ENCODE results near the gene ANAPC16.

The ANAPC16 gene

GRCh38 chr10:72263613-72264241, 47.9 kb downstream of the ANAPC16 start:
- Histone ChIP-seq H3K4me3 (ENCODE audit: insufficient read depth, low read length, poor library complexity, severe bottlenecking) (no peak overlapping the region), H2AFZ (ENCODE audit: low read depth, low read length, severe bottlenecking) (no peak overlapping the region), H3K36me3 (ENCODE audit: low read length) (no peaks in the 10 kb centered on the region), H3K9me2 (replicated peaks; ENCODE audit: insufficient read depth, low read length) (no peaks in the 10 kb centered on the region), H3K27me3 (ENCODE audit: low read length) (no peaks in the 10 kb centered on the region), H3K4me2 (ENCODE audit: low read depth, low read length, poor library complexity, severe bottlenecking) (peak overlapping the region; percentile 37), H3K79me2 (ENCODE audit: insufficient read depth, low read length) (no peaks in the 10 kb centered on the region), H3K9ac (ENCODE audit: low read length) (no peak overlapping the region), H4K20me1 (ENCODE audit: low read depth, low read length) (no peaks in the 10 kb centered on the region), H3F3A (ENCODE audit: insufficient read depth) (peaks cover 17% of the 10 kb centered on the region), H3K27ac (ENCODE audit: low read depth, low read length) (no peak overlapping the region), H3K9me3 (ENCODE audit: insufficient read depth, low read length) (no peaks in the 10 kb centered on the region)
- no peak for TF ChIP-seq EZH2phosphoT487 (conservative IDR thresholded peaks at IDR 0.05; ENCODE audit: low read length)
- no peak for TF ChIP-seq CTCF (IDR thresholded peaks at IDR 0.05; ENCODE audit: insufficient read depth, low read length, poor library complexity, severe bottlenecking)

- Histone ChIP-seq H3K36me3 (ENCODE audit: low read length) (no peaks in the 10 kb centered on the region), H3K79me2 (ENCODE audit: insufficient read depth, low read length) (no peaks in the 10 kb centered on the region), H3K4me2 (ENCODE audit: low read depth, low read length, poor library complexity, severe bottlenecking) (no peak overlapping the region), H4K20me1 (ENCODE audit: low read depth, low read length) (no peaks in the 10 kb centered on the region), H3K4me3 (ENCODE audit: insufficient read depth, low read length, poor library complexity, severe bottlenecking) (no peak overlapping the region), H3K27ac (ENCODE audit: low read depth, low read length) (no peak overlapping the region), H3K27me3 (ENCODE audit: low read length) (no peaks in the 10 kb centered on the region), H3F3A (ENCODE audit: insufficient read depth) (peaks cover 17% of the 10 kb centered on the region), H3K9me3 (ENCODE audit: insufficient read depth, low read length) (no peaks in the 10 kb centered on the region), H3K9ac (ENCODE audit: low read length) (no peak overlapping the region), H3K9me2 (replicated peaks; ENCODE audit: insufficient read depth, low read length) (no peaks in the 10 kb centered on the region), H2AFZ (ENCODE audit: low read depth, low read length, severe bottlenecking) (no peak overlapping the region)
- TF ChIP-seq CTCF (IDR thresholded peaks at IDR 0.05; ENCODE audit: insufficient read depth, low read length, poor library complexity, severe bottlenecking) = no peak
- no peak for TF ChIP-seq EZH2phosphoT487 (conservative IDR thresholded peaks at IDR 0.05; ENCODE audit: low read length)
Measured at GRCh38 chr10:72264536-72264935, 48.7 kb downstream of the ANAPC16 start.

- Histone ChIP-seq H3K4me3 (ENCODE audit: insufficient read depth, low read length, poor library complexity, severe bottlenecking) (no peak overlapping the region), H3K36me3 (ENCODE audit: low read length) (no peaks in the 10 kb centered on the region), H3K79me2 (ENCODE audit: insufficient read depth, low read length) (no peaks in the 10 kb centered on the region), H3F3A (ENCODE audit: insufficient read depth) (peaks cover 14% of the 10 kb centered on the region), H3K4me2 (ENCODE audit: low read depth, low read length, poor library complexity, severe bottlenecking) (no peak overlapping the region), H4K20me1 (ENCODE audit: low read depth, low read length) (no peaks in the 10 kb centered on the region), H3K27ac (ENCODE audit: low read depth, low read length) (no peak overlapping the region), H3K9me2 (replicated peaks; ENCODE audit: insufficient read depth, low read length) (no peaks in the 10 kb centered on the region), H3K9ac (ENCODE audit: low read length) (no peak overlapping the region), H2AFZ (ENCODE audit: low read depth, low read length, severe bottlenecking) (no peak overlapping the region), H3K9me3 (ENCODE audit: insufficient read depth, low read length) (no peaks in the 10 kb centered on the region), H3K27me3 (ENCODE audit: low read length) (no peaks in the 10 kb centered on the region)
- TF ChIP-seq CTCF (IDR thresholded peaks at IDR 0.05; ENCODE audit: insufficient read depth, low read length, poor library complexity, severe bottlenecking) (no peak), EZH2phosphoT487 (conservative IDR thresholded peaks at IDR 0.05; ENCODE audit: low read length) (no peak)
Measured at GRCh38 chr10:72265508-72265907, 49.7 kb downstream of the ANAPC16 start.

Measured in SU-DHL-6 (cell line).